ENCODE data around the gene CTNNB1. TPM values are rescaled to one million over a fixed set of nuclear protein-coding genes. Genes with fewer than 3 reads are reported as not detected.

CTNNB1 gene
- total and polyA plus RNA-seq, 2 of the 13 experiments (the other 11 are each of a cell fraction or from before 2014, with no cell fraction given): 398 to 489 TPM

GRCh38 chr3:41198950-41199865, at the start of gene CTNNB1 (continued):
- no peak for TF ChIP-seq ZNF780A (CRISPR knock-in tag; IDR thresholded peaks at IDR 0.05)
- TF ChIP-seq ZBED4 (CRISPR knock-in tag; IDR thresholded peaks at IDR 0.05; ENCODE audit: borderline replicate concordance): peak; percentile 91
- no peak for TF ChIP-seq ESRRA (CRISPR knock-in tag; IDR thresholded peaks at IDR 0.05; ENCODE audit: low read depth)

- Histone ChIP-seq H3K9me3 (ENCODE audit: low read length) (no peaks in the 10 kb centered on the region), H3K4me2 (ENCODE audit: low read depth, low read length) (no peak overlapping the region), H2AFZ (ENCODE audit: low read length) (no peak overlapping the region), H3K79me2 (ENCODE audit: insufficient read depth, low read length) (no peaks in the 10 kb centered on the region), H3K9ac (ENCODE audit: insufficient read depth, low read depth, low read length) (no peak overlapping the region), H3K4me3 (replicated peaks in 1 of 3; ENCODE audit: insufficient read depth in 1 of 3, low read depth in 2 of 3, low read length in 3 of 3) (no peak overlapping the region), H3K4me1 (ENCODE audit: insufficient read depth, low read length) (no peaks in the 10 kb centered on the region), H3K27ac (ENCODE audit: extremely low read length, insufficient read depth, low read length) (no peak overlapping the region), H3K36me3 (replicated peaks in 1 of 2; ENCODE audit: control insufficient read depth in 1 of 2, insufficient read depth in 2 of 2, low read length in 2 of 2) (no peaks in the 10 kb centered on the region), H4K20me1 (ENCODE audit: insufficient read depth, low read length) (no peaks in the 10 kb centered on the region), H3K27me3 (ENCODE audit: control insufficient read depth in 1 of 2, insufficient read depth in 2 of 2, low read length in 2 of 2) (peaks cover 0 to 15% of the 10 kb centered on the region in 2 experiments; a peak in 2 of 5 replicates)
- in situ Hi-C loops (cut with HindIII; ENCODE audit: extremely low pct_ligation_motif_present, low pct_unique_long_range_greater_than_20kb): no loop called here
- FAIRE-seq (no peak), ATAC-seq (no peak), DNase-seq (ENCODE audit: low spot score) (no peak)
- TF ChIP-seq ZKSCAN1 (IDR thresholded peaks at IDR 0.05; ENCODE audit: low read length) (no peak), ZNF652 (CRISPR knock-in tag; IDR thresholded peaks at IDR 0.05; ENCODE audit: borderline replicate concordance, low read depth) (no peak), ATF5 (CRISPR knock-in tag; IDR thresholded peaks at IDR 0.05; ENCODE audit: low read depth) (no peak), ATF7 (IDR thresholded peaks at IDR 0.05) (no peak), ATF7 (CRISPR knock-in tag; IDR thresholded peaks at IDR 0.05) (no peak), SP4 (CRISPR knock-in tag; IDR thresholded peaks at IDR 0.05) (no peak), ZNF607 (CRISPR knock-in tag; IDR thresholded peaks at IDR 0.05; ENCODE audit: borderline replicate concordance) (no peak), MATR3 (CRISPR knock-in tag; IDR thresholded peaks at IDR 0.05) (no peak), IRF1 (CRISPR knock-in tag; IDR thresholded peaks at IDR 0.05; ENCODE audit: low read depth) (no peak)
- intact Hi-C loops (cut with micrococcal nuclease; ENCODE audit: unreplicated experiment): no loop called here
- POLR2A ChIA-PET: no interaction called here
- no TSS peak for BruUV-seq (replicated peaks)
- 45% methylated on average over 3 of the region's 3 CpGs for WGBS (ENCODE audit: low lambda C conversion rate)
- CTCF ChIA-PET (ENCODE audit: low intra/inter-chr PET ratio, low total read pairs): no interaction called here
Measured at GRCh38 chr3:41155834-41156233, 43.5 kb upstream of the CTNNB1 start.

All from HepG2 (cell line).